Measurements from ENCODE around the gene SVIL. TPM values are rescaled to one million over a fixed set of nuclear protein-coding genes. Genes with fewer than 3 reads are reported as not detected.

The SVIL gene
- total and polyA plus RNA-seq, 4 donors, result 3.1 to 26.0 (median 9.4) TPM

GRCh38 chr10:29525762-29526161 lies 109.0 kb downstream of the SVIL start (continued):
- TF ChIP-seq ATF3 (IDR thresholded peaks at IDR 0.05) (no peak), SP1 (IDR thresholded peaks at IDR 0.05) (no peak), FOXA1 (IDR thresholded peaks at IDR 0.05) (no peak)

GRCh38 chr10:29524720-29525119 lies 110.1 kb downstream of the SVIL start:
- Histone ChIP-seq H3K27me3 (ENCODE audit: control insufficient read depth in 4 of 4, insufficient read depth in 4 of 4, low read length in 3 of 4) (no peaks in the 10 kb centered on the region), H3K36me3 (ENCODE audit: control insufficient read depth in 4 of 4, insufficient read depth in 3 of 4, low read depth in 1 of 4, low read length in 3 of 4) (peaks cover 4 to 53% (median 32%) of the 10 kb centered on the region in 4 donors), H3K27ac (ENCODE audit: low read depth in 1 of 2, low read length in 2 of 2) (no peak overlapping the region), H3K9ac (ENCODE audit: low read depth in 1 of 2, low read length in 2 of 2) (no peak overlapping the region), H3K4me3 (ENCODE audit: low read depth in 1 of 3, low read length in 3 of 3) (no peak overlapping the region), H3K9me3 (ENCODE audit: control insufficient read depth in 4 of 4, low read length in 3 of 4) (no peaks in the 10 kb centered on the region), H3K4me1 (ENCODE audit: control insufficient read depth in 4 of 4, insufficient read depth in 4 of 4, low read length in 3 of 4) (no peaks in the 10 kb centered on the region)
- DNase-seq (ENCODE audit: low spot score), result no peak
- no peak for TF ChIP-seq RAD21 (IDR thresholded peaks at IDR 0.05)
- no peak for TF ChIP-seq FOXA1 (IDR thresholded peaks at IDR 0.05)
- no peak for TF ChIP-seq TAF1 (conservative IDR thresholded peaks at IDR 0.05)
- TF ChIP-seq JUND (IDR thresholded peaks at IDR 0.05), result no peak
- no peak for TF ChIP-seq NR2F2 (IDR thresholded peaks at IDR 0.05)
- TF ChIP-seq EGR1 (IDR thresholded peaks at IDR 0.05; ENCODE audit: low read depth in 2 of 2), result no peak
- no peak for TF ChIP-seq CTCF (IDR thresholded peaks at IDR 0.05; ENCODE audit: low read depth, low read length, missing input control)
- no peak for TF ChIP-seq MAX (IDR thresholded peaks at IDR 0.05)
- no peak for TF ChIP-seq SP1 (IDR thresholded peaks at IDR 0.05)
- no peak for TF ChIP-seq REST (IDR thresholded peaks at IDR 0.05)
- TF ChIP-seq ATF3 (IDR thresholded peaks at IDR 0.05), result no peak
- TF ChIP-seq YY1 (IDR thresholded peaks at IDR 0.05), result no peak
- TF ChIP-seq HNF4G (IDR thresholded peaks at IDR 0.05), result no peak
- TF ChIP-seq RXRA (IDR thresholded peaks at IDR 0.05), result no peak
- no peak for TF ChIP-seq HNF4A (conservative IDR thresholded peaks at IDR 0.05)
- 89% methylated on average over 9 of the region's 9 CpGs for WGBS

GRCh38 chr10:29524294-29524693 lies 110.5 kb downstream of the SVIL start:
- TF ChIP-seq TAF1 (conservative IDR thresholded peaks at IDR 0.05) (no peak), JUND (IDR thresholded peaks at IDR 0.05) (no peak), YY1 (IDR thresholded peaks at IDR 0.05) (no peak), GABPA (IDR thresholded peaks at IDR 0.05 in 1 of 2, conservative IDR thresholded peaks at IDR 0.05 in 1 of 2) (no peak), HNF4A (conservative IDR thresholded peaks at IDR 0.05) (no peak), EGR1 (IDR thresholded peaks at IDR 0.05; ENCODE audit: low read depth in 2 of 2) (no peak), REST (IDR thresholded peaks at IDR 0.05) (no peak), NR2F2 (IDR thresholded peaks at IDR 0.05) (no peak), HNF4G (IDR thresholded peaks at IDR 0.05) (no peak), SP1 (IDR thresholded peaks at IDR 0.05) (no peak), FOXA1 (IDR thresholded peaks at IDR 0.05) (no peak)
- no peak for DNase-seq (ENCODE audit: low spot score)
- H3K9ac ChIP-seq (ENCODE audit: low read depth in 1 of 2, low read length in 2 of 2), result no peak overlapping the region
- WGBS, result 92% methylated on average over 7 of the region's 7 CpGs
- H3K4me1 ChIP-seq (ENCODE audit: control insufficient read depth in 4 of 4, insufficient read depth in 4 of 4, low read length in 3 of 4), result no peaks in the 10 kb centered on the region
- no peaks in the 10 kb centered on the region for H3K9me3 ChIP-seq (ENCODE audit: control insufficient read depth in 4 of 4, low read length in 3 of 4)
- H3K4me3 ChIP-seq (ENCODE audit: low read depth in 1 of 3, low read length in 3 of 3), result no peak overlapping the region
- peaks cover 4 to 50% (median 31%) of the 10 kb centered on the region in 4 donors for H3K36me3 ChIP-seq (ENCODE audit: control insufficient read depth in 4 of 4, insufficient read depth in 3 of 4, low read depth in 1 of 4, low read length in 3 of 4)
- H3K27ac ChIP-seq (ENCODE audit: low read depth in 1 of 2, low read length in 2 of 2), result no peak overlapping the region
- H3K27me3 ChIP-seq (ENCODE audit: control insufficient read depth in 4 of 4, insufficient read depth in 4 of 4, low read length in 3 of 4), result no peaks in the 10 kb centered on the region
